Mesendoderm (in vitro differentiated cells): ENCODE measurements around the gene TGFB1I1.

Source experiments
- DNase-seq: peaks from one replicate; pipeline ENCODE4 v3.0.0; 2013
- H2AK5ac ChIP-seq: 2 replicates; pipeline ENCODE4 v1.6.1; 2013; ENCODE audit warnings: low read length, inconsistent platforms
- H2BK120ac ChIP-seq: 2 replicates; pipeline ENCODE4 v1.6.1; 2013; ENCODE audit warnings: low read depth, mild to moderate bottlenecking, low read length, moderate library complexity, mixed read lengths
- H2BK15ac ChIP-seq: replicated peaks from 2 replicates; pipeline ENCODE4 v1.6.1; 2013; ENCODE audit warnings: low read depth, mild to moderate bottlenecking, moderate library complexity
- H2BK5ac ChIP-seq: 2 replicates; pipeline ENCODE4 v1.6.1; 2013; ENCODE audit warnings: low read length, inconsistent platforms
- H3K18ac ChIP-seq: 2 replicates; pipeline ENCODE4 v1.6.1; 2013; ENCODE audit warnings: mild to moderate bottlenecking, low read length, mixed read lengths
- H3K23ac ChIP-seq: one replicate; pipeline ENCODE4 v1.6.1; 2013; ENCODE audit warnings: low read length
- H3K27ac ChIP-seq: 2 replicates; pipeline ENCODE4 v1.5.1; 2013; ENCODE audit warnings: low read depth, mild to moderate bottlenecking, inconsistent platforms, low read length, moderate library complexity
- H3K27me3 ChIP-seq: 2 replicates; pipeline ENCODE4 v1.6.1; 2013; ENCODE audit warnings: low read length, control low read depth, mild to moderate bottlenecking, inconsistent platforms; ENCODE audit not compliant: insufficient read depth, poor library complexity
- H3K36me3 ChIP-seq: 2 replicates; pipeline ENCODE4 v1.6.1; 2013; ENCODE audit warnings: low read length, inconsistent platforms; ENCODE audit not compliant: control insufficient read depth, insufficient read depth
- H3K4ac ChIP-seq: one replicate; pipeline ENCODE4 v1.6.1; 2013; ENCODE audit warnings: low read depth, mild to moderate bottlenecking, low read length, moderate library complexity
- H3K4me1 ChIP-seq: 2 replicates; pipeline ENCODE4 v1.6.1; 2013; ENCODE audit warnings: low read depth, low read length, inconsistent platforms; ENCODE audit not compliant: control insufficient read depth
- H3K4me2 ChIP-seq: 2 replicates; pipeline ENCODE4 v1.6.1; 2013; ENCODE audit warnings: low read length
- H3K4me3 ChIP-seq: 2 replicates; pipeline ENCODE4 v1.5.1; 2013; ENCODE audit warnings: mild to moderate bottlenecking, low read length
- H3K56ac ChIP-seq: one replicate; pipeline ENCODE4 v1.6.1; 2013; ENCODE audit warnings: low read length
- H3K79me1 ChIP-seq: 2 replicates; pipeline ENCODE4 v1.6.1; 2013; ENCODE audit warnings: low read length, inconsistent platforms
- H3K79me2 ChIP-seq: 2 replicates; pipeline ENCODE4 v1.6.1; 2013; ENCODE audit warnings: mild to moderate bottlenecking, low read length; ENCODE audit not compliant: control insufficient read depth, insufficient read depth
- H3K9ac ChIP-seq: 2 replicates; pipeline ENCODE4 v1.6.1; 2013; ENCODE audit warnings: low read length, inconsistent platforms
- H4K5ac ChIP-seq: one replicate; pipeline ENCODE4 v1.6.1; 2013; ENCODE audit warnings: low read length
- H4K8ac ChIP-seq: one replicate; pipeline ENCODE4 v1.6.1; 2013; ENCODE audit warnings: low read depth, mild to moderate bottlenecking, control low read depth, low read length, moderate library complexity
- WGBS: extraction: QIAGEN DNeasy Blood & Tissue Kit; methylation state at CpG from one replicate; pipeline ENCODE4 v1.1.7; 2013; ENCODE audit warnings: low lambda C conversion rate, missing lambda C conversion rate; ENCODE audit not compliant: insufficient coverage; ENCODE audit errors: extremely low coverage; 5-methylcytosine and 5-hydroxymethylcytosine counted together

Gene TGFB1I1

GRCh38 chr16:31464781-31465260 is 7.1 kb upstream of the TGFB1I1 start:
- no CpG with 5 or more reads among the region's 17 CpGs for WGBS
- H3K27ac ChIP-seq: no peak overlapping the region
- H2AK5ac ChIP-seq: no peak overlapping the region
- H3K4me1 ChIP-seq: peaks cover 2% of the 10 kb centered on the region
- no peak for DNase-seq
- H2BK5ac ChIP-seq: no peak overlapping the region
- H4K5ac ChIP-seq: no peak overlapping the region
- no peak overlapping the region for H3K18ac ChIP-seq
- no peak overlapping the region for H2BK15ac ChIP-seq
- H3K79me2 ChIP-seq: no peaks in the 10 kb centered on the region
- no peak overlapping the region for H3K4ac ChIP-seq
- no peak overlapping the region for H3K56ac ChIP-seq
- no peaks in the 10 kb centered on the region for H3K36me3 ChIP-seq
- H3K79me1 ChIP-seq: no peaks in the 10 kb centered on the region
- H4K8ac ChIP-seq: no peak overlapping the region
- H3K23ac ChIP-seq: no peak overlapping the region
- no peak overlapping the region for H3K4me2 ChIP-seq
- H2BK120ac ChIP-seq: no peak overlapping the region
- no peaks in the 10 kb centered on the region for H3K27me3 ChIP-seq
- H3K4me3 ChIP-seq: no peak overlapping the region
- H3K9ac ChIP-seq: no peak overlapping the region

GRCh38 chr16:31465788-31466370 is 6.1 kb upstream of the TGFB1I1 start:
- Histone ChIP-seq H3K36me3 (no peaks in the 10 kb centered on the region), H3K27ac (no peak overlapping the region), H3K4me3 (no peak overlapping the region), H3K9ac (no peak overlapping the region), H3K23ac (no peak overlapping the region), H3K4me2 (no peak overlapping the region), H3K79me1 (no peaks in the 10 kb centered on the region), H3K79me2 (no peaks in the 10 kb centered on the region), H3K4me1 (no peaks in the 10 kb centered on the region), H3K27me3 (no peaks in the 10 kb centered on the region), H4K8ac (no peak overlapping the region), H2BK15ac (no peak overlapping the region), H4K5ac (no peak overlapping the region), H2BK5ac (no peak overlapping the region), H2BK120ac (no peak overlapping the region), H3K56ac (no peak overlapping the region), H3K18ac (no peak overlapping the region), H2AK5ac (no peak overlapping the region), H3K4ac (no peak overlapping the region)
- DNase-seq: no peak
- WGBS: no CpG with 5 or more reads among the region's 20 CpGs

GRCh38 chr16:31466381-31466841 is 5.5 kb upstream of the TGFB1I1 start:
- no CpG with 5 or more reads among the region's 18 CpGs for WGBS
- no peaks in the 10 kb centered on the region for H3K79me2 ChIP-seq
- H3K36me3 ChIP-seq: no peaks in the 10 kb centered on the region

GRCh38 chr16:31467151-31467773 is 4.7 kb upstream of the TGFB1I1 start:
- Histone ChIP-seq H2BK5ac (no peak overlapping the region), H3K9ac (no peak overlapping the region), H3K27me3 (no peaks in the 10 kb centered on the region), H3K4me2 (no peak overlapping the region), H3K79me2 (no peaks in the 10 kb centered on the region), H3K79me1 (no peaks in the 10 kb centered on the region), H3K4ac (no peak overlapping the region), H2BK120ac (no peak overlapping the region), H3K18ac (no peak overlapping the region), H3K27ac (no peak overlapping the region), H2AK5ac (no peak overlapping the region), H3K23ac (no peak overlapping the region), H3K4me1 (no peaks in the 10 kb centered on the region), H3K56ac (no peak overlapping the region), H4K8ac (no peak overlapping the region), H3K4me3 (no peak overlapping the region), H3K36me3 (no peaks in the 10 kb centered on the region), H2BK15ac (no peak overlapping the region), H4K5ac (no peak overlapping the region)
- no peak for DNase-seq
- WGBS: no CpG with 5 or more reads among the region's 5 CpGs

More at GRCh38 chr16:31466381-31466841, 5.5 kb upstream of the TGFB1I1 start:
- H3K4ac ChIP-seq: no peak overlapping the region
- H2BK120ac ChIP-seq: no peak overlapping the region
- H3K27ac ChIP-seq: no peak overlapping the region
- no peak overlapping the region for H3K23ac ChIP-seq
- H4K8ac ChIP-seq: no peak overlapping the region
- no peak overlapping the region for H2AK5ac ChIP-seq
- no peak overlapping the region for H3K4me3 ChIP-seq
- no peak overlapping the region for H3K56ac ChIP-seq
- no peaks in the 10 kb centered on the region for H3K4me1 ChIP-seq
- DNase-seq: no peak
- H2BK5ac ChIP-seq: no peak overlapping the region
- no peaks in the 10 kb centered on the region for H3K79me1 ChIP-seq
- H2BK15ac ChIP-seq: no peak overlapping the region
- H3K27me3 ChIP-seq: no peaks in the 10 kb centered on the region
- H3K18ac ChIP-seq: no peak overlapping the region
- no peak overlapping the region for H4K5ac ChIP-seq
- no peak overlapping the region for H3K4me2 ChIP-seq
- H3K9ac ChIP-seq: no peak overlapping the region

- H3K4ac ChIP-seq: no peak overlapping the region
- H4K5ac ChIP-seq: no peak overlapping the region
- H2BK15ac ChIP-seq: no peak overlapping the region
- H3K18ac ChIP-seq: no peak overlapping the region
- H3K4me1 ChIP-seq: no peaks in the 10 kb centered on the region
- no CpG with 5 or more reads among the region's 5 CpGs for WGBS
- H4K8ac ChIP-seq: no peak overlapping the region
- no peak overlapping the region for H2BK5ac ChIP-seq
- H3K36me3 ChIP-seq: no peaks in the 10 kb centered on the region
- no peak overlapping the region for H3K9ac ChIP-seq
- no peak overlapping the region for H2AK5ac ChIP-seq
- DNase-seq: no peak
- H3K79me2 ChIP-seq: no peaks in the 10 kb centered on the region
- H3K4me3 ChIP-seq: no peak overlapping the region
- H3K79me1 ChIP-seq: no peaks in the 10 kb centered on the region
- H2BK120ac ChIP-seq: no peak overlapping the region
- H3K56ac ChIP-seq: no peak overlapping the region
- H3K4me2 ChIP-seq: no peak overlapping the region
- H3K23ac ChIP-seq: no peak overlapping the region
- no peaks in the 10 kb centered on the region for H3K27me3 ChIP-seq
- no peak overlapping the region for H3K27ac ChIP-seq
These were observed 4.1 kb upstream of the TGFB1I1 start for GRCh38 chr16:31467858-31468257.
